Kidney (tissue), 14 donors: ENCODE data around the gene ZNF689. TPM values are rescaled to one million over a fixed set of nuclear protein-coding genes. Genes with fewer than 3 reads are reported as not detected.
A peak's percentile ranks its signal among the peaks of the same experiment; 100 is the strongest.
"Not testable (repeated sequence)": the region's sequence is repeated elsewhere in the genome, so short reads cannot be mapped to it uniquely, and the experiment has no call there.

Experiments used
- DNase-seq, 5 donors: peaks; one replicate each; pipeline ENCODE4 v3.0.0-alpha.2; 2013 to 2020
- FAIRE-seq: peaks from 2 replicates; lab custom pipeline; 2012; peaks lifted over from hg19 to GRCh38; lab: Jason Lieb, UNC
- H3K27ac ChIP-seq, 2 donors: one replicate each; pipeline ENCODE4 v1.7.0; 2013; ENCODE audit warnings: low read depth in 2 of 2, low read length in 2 of 2, inconsistent platforms in 1 of 2
- H3K27me3 ChIP-seq: one replicate; pipeline ENCODE4 v1.7.1; 2013; ENCODE audit warnings: low read length, inconsistent platforms; ENCODE audit not compliant: control insufficient read depth, insufficient read depth
- H3K36me3 ChIP-seq, 3 donors: one replicate each; pipeline versions ENCODE4 v1.7.0 to v1.7.1; 2013; ENCODE audit warnings: low read length in 3 of 3, control low read depth in 1 of 3, inconsistent platforms in 1 of 3; ENCODE audit not compliant: insufficient read depth in 3 of 3, control insufficient read depth in 2 of 3
- H3K4me1 ChIP-seq, 3 donors: one replicate each; pipeline versions ENCODE4 v1.7.0 to v1.7.1; 2013; ENCODE audit warnings: low read length in 3 of 3, inconsistent platforms in 1 of 3, low read depth in 1 of 3; ENCODE audit not compliant: control insufficient read depth in 2 of 3, insufficient read depth in 2 of 3
- H3K4me3 ChIP-seq, 3 donors: one replicate each; pipeline versions ENCODE4 v1.7.0 to v1.8.1; 2013; ENCODE audit warnings: low read length in 3 of 3, control low read depth in 1 of 3, inconsistent platforms in 1 of 3
- H3K9ac ChIP-seq, 3 donors: one replicate each; pipeline versions ENCODE4 v1.7.0 to v1.7.1; 2013; ENCODE audit warnings: low read length in 3 of 3, control low read depth in 1 of 3, inconsistent platforms in 1 of 3
- H3K9me3 ChIP-seq, 3 donors: one replicate each; pipeline versions ENCODE4 v1.7.0 to v1.7.1; 2013; ENCODE audit warnings: low read length in 3 of 3, control low read depth in 1 of 3, inconsistent platforms in 1 of 3; ENCODE audit not compliant: control insufficient read depth in 2 of 3, insufficient read depth in 1 of 3
- intact Hi-C: fragments of 100-400 bp; cut with DNase I; formaldehyde crosslinking; loops from one replicate; pipeline ENCODE4 v1.11.1; 2022
- polyA plus RNA-seq: library from polyadenylated mRNA; stranded (reverse); fragments of 350-450 nt; fragmentation: Illumina TruSeq; extraction: RNeasy Lipid Tissue Mini Kit (QIAGEN cat#74804); gene quantifications from one replicate; pipeline ENCODE4 v1.2.3, GENCODE V29; 2014; ENCODE audit warnings: low read depth, low replicate concordance; ENCODE audit not compliant: insufficient read depth
- total RNA-seq: library from RNA; stranded (reverse); fragmentation: NEBNext Ultra II Directional; extraction: Animal tissue kit (Norgen Biotek cat#: 25700); gene quantifications from one replicate; pipeline ENCODE4 v1.2.1, GENCODE V29; 2021
- TF ChIP-seq, protein P1 (sequence below): IDR thresholded peaks from 3 replicates; pipeline ENCODE4 v1.5.1; 2012; ENCODE audit warnings: mild to moderate bottlenecking, moderate library complexity, borderline replicate concordance; ENCODE audit not compliant: insufficient read depth; ENCODE audit errors: extremely low read depth
- donor health status: control.
- donor health status: control.
- donor health status: control.
- donor health status: control.
- donor health status: control.
- donor health status: DM: yes; HTN: yes; CAD: no.
- donor health status: Normal renal cell carcinoma (clear cell type).

Gene ZNF689
- total and polyA plus RNA-seq, 2 donors from 2014 or later = 3.9 to 9.0 TPM

DNA sequence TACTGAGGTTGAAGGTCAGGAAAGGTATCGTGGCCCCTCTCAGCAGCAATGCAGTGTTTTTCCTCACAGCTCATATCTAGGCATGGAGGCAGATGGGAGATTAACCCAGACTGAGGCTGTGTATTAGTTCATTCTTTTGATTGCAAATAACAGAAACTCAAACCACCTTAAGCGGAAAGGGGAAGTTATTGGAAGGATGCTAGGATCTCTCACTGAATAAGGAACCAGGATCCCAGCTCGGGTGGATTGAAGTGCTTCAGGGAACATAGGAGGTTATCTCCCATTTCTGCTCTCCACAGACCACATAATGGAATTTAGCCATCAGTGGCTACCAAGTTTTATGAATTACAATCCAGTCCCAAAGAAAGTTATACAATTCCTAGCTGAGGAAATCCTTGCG, 8.2 kb downstream of the ZNF689 start:
- TF ChIP-seq, protein P1, sequence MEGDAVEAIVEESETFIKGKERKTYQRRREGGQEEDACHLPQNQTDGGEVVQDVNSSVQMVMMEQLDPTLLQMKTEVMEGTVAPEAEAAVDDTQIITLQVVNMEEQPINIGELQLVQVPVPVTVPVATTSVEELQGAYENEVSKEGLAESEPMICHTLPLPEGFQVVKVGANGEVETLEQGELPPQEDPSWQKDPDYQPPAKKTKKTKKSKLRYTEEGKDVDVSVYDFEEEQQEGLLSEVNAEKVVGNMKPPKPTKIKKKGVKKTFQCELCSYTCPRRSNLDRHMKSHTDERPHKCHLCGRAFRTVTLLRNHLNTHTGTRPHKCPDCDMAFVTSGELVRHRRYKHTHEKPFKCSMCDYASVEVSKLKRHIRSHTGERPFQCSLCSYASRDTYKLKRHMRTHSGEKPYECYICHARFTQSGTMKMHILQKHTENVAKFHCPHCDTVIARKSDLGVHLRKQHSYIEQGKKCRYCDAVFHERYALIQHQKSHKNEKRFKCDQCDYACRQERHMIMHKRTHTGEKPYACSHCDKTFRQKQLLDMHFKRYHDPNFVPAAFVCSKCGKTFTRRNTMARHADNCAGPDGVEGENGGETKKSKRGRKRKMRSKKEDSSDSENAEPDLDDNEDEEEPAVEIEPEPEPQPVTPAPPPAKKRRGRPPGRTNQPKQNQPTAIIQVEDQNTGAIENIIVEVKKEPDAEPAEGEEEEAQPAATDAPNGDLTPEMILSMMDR = no peak
- Histone ChIP-seq H3K4me3 (no peak overlapping the region), H3K36me3 (peaks cover 0 to 7% (median 2%) of the 10 kb centered on the region in 3 donors), H3K27ac (no peak overlapping the region), H3K9me3 (no peaks in the 10 kb centered on the region), H3K4me1 (peaks cover 0 to 13% (median 7%) of the 10 kb centered on the region in 3 donors), H3K27me3 (no peaks in the 10 kb centered on the region), H3K9ac (no peak overlapping the region)
- FAIRE-seq (no peak), DNase-seq (no peak)
- intact Hi-C loops = no loop called here

DNA sequence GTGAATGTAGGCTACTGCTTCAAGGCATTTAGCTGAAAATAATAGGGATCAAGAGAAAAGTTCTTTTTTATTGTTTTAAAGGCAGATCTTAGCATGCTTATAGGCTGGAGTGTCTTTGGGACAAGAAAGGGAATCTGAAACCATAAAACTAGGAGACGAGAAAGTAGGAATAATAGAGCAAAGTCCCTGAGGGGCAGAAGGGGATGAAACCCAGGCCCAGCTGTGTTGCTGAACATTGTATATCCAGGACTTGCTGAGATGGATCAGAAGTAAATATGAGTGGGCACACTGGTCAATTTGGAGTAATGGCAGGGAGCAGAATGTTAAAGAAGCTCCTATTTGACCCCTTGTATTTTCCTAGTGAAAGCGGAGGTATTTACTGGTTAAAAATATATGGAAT, 9.3 kb downstream of the ZNF689 start:
- H3K27ac ChIP-seq = no peak overlapping the region
- H3K4me3 ChIP-seq = no peak overlapping the region
- no peak for DNase-seq
- H3K36me3 ChIP-seq = peaks cover 0 to 7% (median 2%) of the 10 kb centered on the region in 3 donors
- H3K9ac ChIP-seq = no peak overlapping the region
- no peak for FAIRE-seq
- H3K9me3 ChIP-seq = no peaks in the 10 kb centered on the region
- intact Hi-C loops = no loop called here
- TF ChIP-seq, protein P1 = no peak
- peaks cover 0 to 8% (median 4%) of the 10 kb centered on the region in 3 donors for H3K4me1 ChIP-seq
- no peaks in the 10 kb centered on the region for H3K27me3 ChIP-seq

DNA sequence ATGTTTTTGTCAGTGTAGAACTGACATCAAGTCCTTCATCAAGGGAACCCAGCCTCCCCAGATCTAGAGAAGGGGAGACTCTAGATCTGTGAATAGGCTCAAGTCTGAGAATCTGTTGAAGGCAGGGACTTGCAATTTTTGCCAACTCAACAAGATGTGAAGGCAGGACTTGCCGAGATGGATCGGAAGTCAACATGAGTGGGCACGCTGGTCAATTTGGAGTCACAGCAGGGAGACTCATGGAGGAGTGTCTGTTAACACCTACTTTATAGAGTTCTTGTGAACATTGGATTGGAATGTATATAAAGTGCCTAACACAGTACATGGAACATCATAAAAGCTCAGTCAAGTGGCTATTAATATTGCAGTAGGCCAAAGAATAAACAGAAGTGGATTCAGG, 10.0 kb downstream of the ZNF689 start:
- Histone ChIP-seq H3K4me1 (peaks cover 0 to 7% (median 3%) of the 10 kb centered on the region in 3 donors), H3K36me3 (peaks cover 0 to 7% (median 2%) of the 10 kb centered on the region in 3 donors), H3K27me3 (no peaks in the 10 kb centered on the region), H3K27ac (no peak overlapping the region), H3K4me3 (no peak overlapping the region), H3K9me3 (no peaks in the 10 kb centered on the region), H3K9ac (no peak overlapping the region)
- TF ChIP-seq, protein P1 = no peak
- DNase-seq (no peak), FAIRE-seq (no peak)
- intact Hi-C loops = no loop called here

DNA sequence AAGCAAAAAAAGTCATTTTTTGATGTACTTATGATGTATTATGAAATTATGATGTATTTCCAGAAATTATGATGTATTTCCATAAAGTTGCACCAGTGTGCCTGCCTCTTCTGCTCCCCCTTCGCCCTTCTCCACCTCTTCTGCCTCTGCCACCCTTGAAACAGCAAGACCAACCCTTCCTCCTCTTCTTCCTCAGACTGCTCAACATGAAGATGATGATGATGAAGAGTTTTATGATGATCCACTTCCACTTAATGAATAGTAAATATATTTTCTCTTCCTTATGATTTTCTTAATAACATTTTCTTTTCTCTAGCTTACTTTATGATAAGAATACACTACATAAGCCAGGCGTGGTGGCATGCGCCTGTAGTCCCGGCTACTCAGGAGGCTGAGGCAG, 17.3 kb downstream of the ZNF689 start:
- H3K9ac ChIP-seq = no peak overlapping the region
- FAIRE-seq = no peak

DNA sequence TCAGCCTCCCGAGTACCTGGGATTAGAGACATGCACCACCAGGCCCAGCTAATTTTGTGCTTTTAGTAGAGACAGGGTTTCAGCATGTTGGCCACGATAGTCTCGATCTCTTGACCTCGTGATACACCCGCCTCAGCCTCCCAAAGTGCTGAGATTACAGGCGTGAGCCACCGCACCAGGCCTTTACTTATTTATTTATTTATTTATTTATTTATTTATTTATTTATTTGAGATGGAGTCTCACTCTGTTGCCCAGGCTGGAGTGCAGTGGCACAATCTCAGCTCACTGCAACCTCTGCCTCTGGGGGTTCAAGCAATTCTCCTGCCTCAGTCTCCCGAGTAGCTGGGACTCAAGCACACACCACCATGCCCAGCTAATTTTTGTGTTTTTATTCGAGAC, 19.3 kb downstream of the ZNF689 start:
- FAIRE-seq, H3K27ac ChIP-seq, H3K4me1 ChIP-seq, H3K9me3 ChIP-seq, intact Hi-C loops, H3K9ac ChIP-seq, H3K4me3 ChIP-seq, H3K36me3 ChIP-seq, H3K27me3 ChIP-seq: not testable (repeated sequence)
- peak in 1 of 5 donors; percentile 11 for DNase-seq

More for the DNA sequence above, 17.3 kb downstream of the ZNF689 start:
- no peak overlapping the region for H3K4me3 ChIP-seq
- TF ChIP-seq, protein P1 = no peak
- no peaks in the 10 kb centered on the region for H3K9me3 ChIP-seq
- H3K27me3 ChIP-seq = no peaks in the 10 kb centered on the region
- DNase-seq = no peak
- no peaks in the 10 kb centered on the region for H3K36me3 ChIP-seq
- intact Hi-C loops = no loop called here
- no peak overlapping the region for H3K27ac ChIP-seq
- no peaks in the 10 kb centered on the region for H3K4me1 ChIP-seq
